CD14-positive monocyte (primary cell): ENCODE results near the gene DLK2. TPM values are rescaled to one million over a fixed set of nuclear protein-coding genes. Genes with fewer than 3 reads are reported as not detected.

Experiments used
- DNase-seq, 3 donors: peaks; one replicate each; pipeline ENCODE4 v3.0.0-alpha.2; 2011 to 2022
- H2AFZ ChIP-seq: 2 replicates; pipeline ENCODE4 v1.6.0; 2012; ENCODE audit warnings: mild to moderate bottlenecking, low read depth, low read length, inconsistent platforms; ENCODE audit not compliant: insufficient read depth, poor library complexity, severe bottlenecking
- H3K27ac ChIP-seq, 2 donors: 1 replicate in 1 of 2; 2 replicates in 1 of 2; pipeline ENCODE4 v1.5.1; 2012 to 2013; ENCODE audit warnings: low read length in 2 of 2, control low read depth in 1 of 2, inconsistent platforms in 1 of 2, low read depth in 1 of 2, mild to moderate bottlenecking in 1 of 2
- H3K27me3 ChIP-seq, 2 donors: one replicate each; pipeline versions ENCODE4 v1.6.0 to v1.6.1; 2011 to 2013; ENCODE audit warnings: low read length in 2 of 2; ENCODE audit not compliant: control insufficient read depth in 2 of 2, insufficient read depth in 2 of 2
- H3K36me3 ChIP-seq, 2 donors: replicated peaks in 1 of 2; 1 replicate in 1 of 2; 2 replicates in 1 of 2; pipeline versions ENCODE4 v1.5.1 to v1.6.1; 2012 to 2013; ENCODE audit warnings: low read length in 2 of 2, control low read depth in 1 of 2, inconsistent platforms in 1 of 2, mild to moderate bottlenecking in 1 of 2; ENCODE audit not compliant: insufficient read depth in 2 of 2, control insufficient read depth in 1 of 2
- H3K4me1 ChIP-seq, 2 donors: 1 replicate in 1 of 2; 2 replicates in 1 of 2; pipeline versions ENCODE4 v1.5.1 to v1.6.1; 2012 to 2013; ENCODE audit warnings: low read length in 2 of 2, control low read depth in 1 of 2, inconsistent platforms in 1 of 2, mild to moderate bottlenecking in 1 of 2, moderate library complexity in 1 of 2; ENCODE audit not compliant: insufficient read depth in 2 of 2, control insufficient read depth in 1 of 2
- H3K4me2 ChIP-seq: replicated peaks from 2 replicates; pipeline ENCODE3; 2012; ENCODE audit warnings: low read length, moderate library complexity, mild to moderate bottlenecking; ENCODE audit not compliant: poor library complexity, severe bottlenecking; ENCODE audit errors: extremely low read depth
- H3K4me3 ChIP-seq, 3 experiments: fragments of 200-600 bp in 1 of 3; sonication (generic) in 1 of 3; replicated peaks in 1 of 3; 1 replicate in 2 of 3; 2 replicates in 1 of 3; pipeline ENCODE4 v1.5.1; 2011 to 2013; ENCODE audit warnings: low read length in 3 of 3, mild to moderate bottlenecking in 3 of 3, control low read depth in 2 of 3, low read depth in 2 of 3, inconsistent platforms in 1 of 3, moderate library complexity in 1 of 3
- H3K79me2 ChIP-seq: 2 replicates; pipeline ENCODE4 v1.6.0; 2012; ENCODE audit warnings: mild to moderate bottlenecking, control low read depth, inconsistent platforms, low read length, moderate library complexity; ENCODE audit not compliant: insufficient read depth
- H3K9ac ChIP-seq: 2 replicates; pipeline ENCODE4 v1.6.0; 2017; ENCODE audit warnings: low read length, mild to moderate bottlenecking; ENCODE audit not compliant: insufficient read depth, poor library complexity, severe bottlenecking
- H3K9me3 ChIP-seq, 2 donors: replicated peaks in 1 of 2; 1 replicate in 1 of 2; 2 replicates in 1 of 2; pipeline versions ENCODE4 v1.5.1 to v1.6.1; 2012 to 2013; ENCODE audit warnings: low read length in 2 of 2, control low read depth in 1 of 2; ENCODE audit not compliant: control insufficient read depth in 1 of 2, insufficient read depth in 1 of 2
- H4K20me1 ChIP-seq: 2 replicates; pipeline ENCODE4 v1.6.0; 2012; ENCODE audit warnings: mild to moderate bottlenecking, low read length, control low read depth, moderate library complexity; ENCODE audit not compliant: insufficient read depth
- H3K27ac Mint-ChIP-seq, 7 donors: one replicate each; pipeline ENCODE4 v1.8.0; 2020; ENCODE audit warnings: mild to moderate bottlenecking in 7 of 7, mixed read lengths in 7 of 7, moderate library complexity in 6 of 7, inconsistent platforms in 2 of 7
- H3K27me3 Mint-ChIP-seq, 3 donors: one replicate each; pipeline ENCODE4 v1.8.0; 2021 to 2022; ENCODE audit warnings: low read depth in 3 of 3, mild to moderate bottlenecking in 3 of 3, mixed read lengths in 3 of 3, moderate library complexity in 3 of 3, inconsistent platforms in 1 of 3
- H3K36me3 Mint-ChIP-seq, 2 donors: one replicate each; pipeline ENCODE4 v1.8.0; 2020; ENCODE audit warnings: mixed read lengths in 2 of 2, inconsistent platforms in 1 of 2, mild to moderate bottlenecking in 1 of 2
- H3K4me1 Mint-ChIP-seq: one replicate; pipeline ENCODE4 v1.8.0; 2020; ENCODE audit warnings: mild to moderate bottlenecking, mixed read lengths
- H3K4me3 Mint-ChIP-seq, 2 donors: one replicate each; pipeline ENCODE4 v1.8.0; 2020; ENCODE audit warnings: mild to moderate bottlenecking in 2 of 2, mixed read lengths in 2 of 2, moderate library complexity in 1 of 2
- H3K9me3 Mint-ChIP-seq, 7 donors: one replicate each; pipeline ENCODE4 v1.8.0; 2020 to 2022; ENCODE audit warnings: mixed read lengths in 7 of 7, mild to moderate bottlenecking in 6 of 7, moderate library complexity in 6 of 7, inconsistent platforms in 2 of 7
- CTCF ChIP-seq: fragments of 200-600 bp; IDR thresholded peaks from one replicate; pipeline ENCODE4 v1.8.0; 2022; ENCODE audit warnings: antibody characterized with exemption, mild to moderate bottlenecking
- WGBS: methylation state at CpG from one replicate; pipeline ENCODE4 v1.1.5; 2013; ENCODE audit warnings: missing lambda C conversion rate; ENCODE audit not compliant: insufficient coverage; 5-methylcytosine and 5-hydroxymethylcytosine counted together
- intact Hi-C, 2 donors: fragments of 100-400 bp; cut with micrococcal nuclease; formaldehyde crosslinking; loops; one replicate each; pipeline versions ENCODE4 v1.15.0 to v1.15.1; 2023
- polyA plus RNA-seq, 3 donors: library from polyadenylated mRNA; depleted of rRNA in 1 of 3; unstranded in 2 of 3; stranded (reverse) in 1 of 3; fragments of 300-500 nt in 2 of 3; fragments of >200 nt in 1 of 3; fragmentation: Illumina TruSeq in 2 of 3; gene quantifications; 1 replicate in 2 of 3; 2 replicates in 1 of 3; pipeline ENCODE4 v1.2.3, GENCODE V29; 2012 to 2021

DLK2 gene
- polyA plus RNA-seq, 3 donors, result 0.08 TPM; not detected in 2

- Mint-ChIP-seq H3K27me3 (peaks cover 10 to 26% (median 11%) of the 10 kb centered on the region in 3 donors), H3K36me3 (no peaks in the 10 kb centered on the region), H3K4me3 (peak overlapping the region in 1 of 2 donors; percentile 47), H3K27ac (no peak overlapping the region), H3K4me1 (no peaks in the 10 kb centered on the region), H3K9me3 (peaks cover 0 to 7% (median 3%) of the 10 kb centered on the region in 7 donors)
- Histone ChIP-seq H3K4me1 (no peaks in the 10 kb centered on the region), H2AFZ (no peak overlapping the region), H3K9ac (no peak overlapping the region), H3K27ac (no peak overlapping the region), H3K4me3 (no peak overlapping the region), H3K4me2 (no peak overlapping the region), H3K9me3 (no peaks in the 10 kb centered on the region), H3K27me3 (peaks cover 4 to 10% of the 10 kb centered on the region in 2 donors), H4K20me1 (no peaks in the 10 kb centered on the region), H3K36me3 (no peaks in the 10 kb centered on the region), H3K79me2 (no peaks in the 10 kb centered on the region)
- peak in 1 of 3 donors; percentile 15 for DNase-seq
- no peak for TF ChIP-seq CTCF
- 61% methylated on average over 2 of the region's 3 CpGs for whole genome bisulfite sequencing
- intact Hi-C loops, result no loop called here
These were observed 50.0 kb downstream of the DLK2 start for GRCh38 chr6:43405354-43405753.

GRCh38 chr6:43402820-43403219 is 52.5 kb downstream of the DLK2 start:
- Histone ChIP-seq H4K20me1 (no peaks in the 10 kb centered on the region), H3K27me3 (peaks cover 4 to 10% of the 10 kb centered on the region in 2 donors), H3K4me3 (no peak overlapping the region), H3K4me2 (no peak overlapping the region), H3K36me3 (no peaks in the 10 kb centered on the region), H3K79me2 (no peaks in the 10 kb centered on the region), H3K9ac (no peak overlapping the region), H3K9me3 (no peaks in the 10 kb centered on the region), H2AFZ (no peak overlapping the region), H3K4me1 (no peaks in the 10 kb centered on the region), H3K27ac (no peak overlapping the region)
- Mint-ChIP-seq H3K27me3 (peaks cover 18 to 26% (median 18%) of the 10 kb centered on the region in 3 donors), H3K4me1 (no peaks in the 10 kb centered on the region), H3K9me3 (peaks cover 0 to 5% (median 3%) of the 10 kb centered on the region in 7 donors), H3K4me3 (no peak overlapping the region), H3K27ac (no peak overlapping the region), H3K36me3 (no peaks in the 10 kb centered on the region)
- WGBS, result 87% methylated on average over 1 of the region's 1 CpG
- peak; percentile 11 for TF ChIP-seq CTCF
- no peak for DNase-seq
- intact Hi-C loops, result loop anchor here in 1 of 2 donors (5.0 kb wide), 1 partner anchor 131 kb away; no protein-coding TSS in a partner anchor
